Kidney epithelial cell (primary cell): Measurements from ENCODE around the gene C1QTNF5. TPM values are rescaled to one million over a fixed set of nuclear protein-coding genes. Genes with fewer than 3 reads are reported as not detected.

Experiments
- DNase-seq: peaks from one replicate; pipeline ENCODE4 v3.0.0-alpha.2; 2010; ENCODE audit warnings: low read depth
- H3K27me3 ChIP-seq: 2 replicates; pipeline ENCODE4 v1.6.0; 2011; ENCODE audit warnings: low read length; ENCODE audit not compliant: control insufficient read depth, insufficient read depth
- H3K36me3 ChIP-seq: 2 replicates; pipeline ENCODE4 v1.5.1; 2011; ENCODE audit warnings: low read length; ENCODE audit not compliant: control insufficient read depth, insufficient read depth
- H3K4me3 ChIP-seq: 2 replicates; pipeline ENCODE4 v1.5.1; 2011; ENCODE audit warnings: low read depth, mild to moderate bottlenecking, control low read depth, low read length
- CTCF ChIP-seq: IDR thresholded peaks from 2 replicates; pipeline ENCODE4 v1.5.1; 2011; ENCODE audit warnings: mild to moderate bottlenecking, moderate library complexity, low read length, control low read depth, inconsistent platforms; ENCODE audit not compliant: insufficient read depth, poor library complexity, severe bottlenecking
- total RNA-seq: library from RNA; depleted of rRNA; stranded (reverse); fragments of >200 nt; gene quantifications from 2 replicates; pipeline ENCODE4 v1.2.3, GENCODE V29; 2015

Gene C1QTNF5
- total RNA-seq, 1 donor from 2014 or later: 2.9 TPM

GRCh38 chr11:119363851-119364590 lies 23.3 kb upstream of the C1QTNF5 start:
- Histone ChIP-seq H3K36me3 (no peaks in the 10 kb centered on the region), H3K4me3 (peak overlapping the region; percentile 36), H3K27me3 (peaks cover 6% of the 10 kb centered on the region)
- TF ChIP-seq CTCF: no peak
- no peak for DNase-seq

- Histone ChIP-seq H3K27me3 (peaks cover 6% of the 10 kb centered on the region), H3K4me3 (peak overlapping the region; percentile 36), H3K36me3 (no peaks in the 10 kb centered on the region)
- TF ChIP-seq CTCF: no peak
- DNase-seq: no peak
Observed at GRCh38 chr11:119363081-119363850, 22.6 kb upstream of the C1QTNF5 start.

GRCh38 chr11:119362741-119363080 lies 22.0 kb upstream of the C1QTNF5 start:
- no peak for DNase-seq
- Histone ChIP-seq H3K4me3 (no peak overlapping the region), H3K36me3 (no peaks in the 10 kb centered on the region), H3K27me3 (peaks cover 6% of the 10 kb centered on the region)
- TF ChIP-seq CTCF: no peak

- no peak for DNase-seq
- no peaks in the 10 kb centered on the region for H3K36me3 ChIP-seq
- no peak for TF ChIP-seq CTCF
- no peak overlapping the region for H3K4me3 ChIP-seq
- H3K27me3 ChIP-seq: peaks cover 6% of the 10 kb centered on the region
Observed at GRCh38 chr11:119361941-119362725, 21.4 kb upstream of the C1QTNF5 start.

GRCh38 chr11:119361056-119361787 lies 20.5 kb upstream of the C1QTNF5 start:
- Histone ChIP-seq H3K27me3 (peaks cover 6% of the 10 kb centered on the region), H3K36me3 (no peaks in the 10 kb centered on the region), H3K4me3 (no peak overlapping the region)
- peak; percentile 78 for DNase-seq
- TF ChIP-seq CTCF: no peak
